Lower leg skin (tissue), 4 donors: Measurements from ENCODE around the gene ST3GAL4. TPM values are rescaled to one million over a fixed set of nuclear protein-coding genes. Genes with fewer than 3 reads are reported as not detected.
A peak's percentile ranks its signal among the peaks of the same experiment; 100 is the strongest.

Experiments
- DNase-seq, 2 donors: peaks; one replicate each; pipeline ENCODE4 v3.0.0-alpha.2; 2019; ENCODE audit warnings: low spot score in 2 of 2
- H3K4me3 ChIP-seq: fragments of 200-600 bp; sonication (generic); 2 replicates; pipeline ENCODE4 v1.5.1; 2017; ENCODE audit warnings: mild to moderate bottlenecking, low read depth; ENCODE audit not compliant: poor library complexity, severe bottlenecking
- CTCF ChIP-seq, 3 donors: fragments of 450-650 bp; IDR thresholded peaks; one replicate each; pipeline ENCODE4 v1.5.1; 2016; ENCODE audit warnings: antibody characterized with exemption in 3 of 3, mild to moderate bottlenecking in 3 of 3, moderate library complexity in 2 of 3
- POLR2A ChIP-seq, 2 donors: fragments of 450-650 bp; IDR thresholded peaks; one replicate each; pipeline ENCODE4 v1.6.1; 2016 to 2017; ENCODE audit warnings: antibody characterized with exemption in 2 of 2, mild to moderate bottlenecking in 1 of 2, moderate library complexity in 1 of 2
- WGBS, 2 donors: methylation state at CpG; one replicate each; pipeline ENCODE4 v1.1.5; 2018; 5-methylcytosine and 5-hydroxymethylcytosine counted together
- intact Hi-C: fragments of 100-400 bp; cut with DNase I; formaldehyde crosslinking; loops from one replicate; pipeline ENCODE4 v1.15.0; 2023; ENCODE audit warnings: low total_unique reads
- total RNA-seq, 4 donors: library from RNA; depleted of rRNA; stranded (reverse); fragments of >200 nt; gene quantifications; one replicate each; pipeline ENCODE4 v1.1.0, GENCODE V29; 2016

Gene ST3GAL4
- total RNA-seq, 4 donors from 2014 or later: 12.6 to 27.0 (median 17.1) TPM

- 48 to 68% methylated on average over 9 of the region's 9 CpGs for WGBS, 2 donors
- TF ChIP-seq CTCF (IDR thresholded peaks at IDR 0.05) (no peak), POLR2A (IDR thresholded peaks at IDR 0.05) (no peak)
- no peak overlapping the region for H3K4me3 ChIP-seq
- DNase-seq: no peak
- intact Hi-C loops: loop anchor here (2.0 kb wide), 1 partner anchor 45 kb away; no protein-coding TSS in a partner anchor
Measured at GRCh38 chr11:126438272-126438671, 82.8 kb downstream of the ST3GAL4 start.

GRCh38 chr11:126438691-126439090 lies 83.2 kb downstream of the ST3GAL4 start:
- TF ChIP-seq POLR2A (IDR thresholded peaks at IDR 0.05) (no peak), CTCF (IDR thresholded peaks at IDR 0.05) (no peak)
- no peak overlapping the region for H3K4me3 ChIP-seq
- WGBS, 2 donors: 42 to 61% methylated on average over 5 of the region's 5 CpGs
- intact Hi-C loops: loop anchor here (2.0 kb wide), 1 partner anchor 44 kb away; no protein-coding TSS in a partner anchor
- peak in 1 of 2 donors; percentile 84 for DNase-seq

GRCh38 chr11:126440276-126440675 lies 84.8 kb downstream of the ST3GAL4 start:
- 72 to 75% methylated on average over 18 to 22 of the region's 22 CpGs for WGBS, 2 donors
- no peak overlapping the region for H3K4me3 ChIP-seq
- no peak for TF ChIP-seq POLR2A (IDR thresholded peaks at IDR 0.05)
- no peak for TF ChIP-seq CTCF (IDR thresholded peaks at IDR 0.05)
- no peak for DNase-seq
- intact Hi-C loops: no loop called here

- intact Hi-C loops: no loop called here
- TF ChIP-seq POLR2A (IDR thresholded peaks at IDR 0.05) (no peak), CTCF (IDR thresholded peaks at IDR 0.05) (peak in 1 of 3 donors; percentile 92)
- WGBS, 2 donors: 23% methylated on average over 21 of the region's 21 CpGs
- DNase-seq: peak; percentile 70 to 95
- no peak overlapping the region for H3K4me3 ChIP-seq
Measured at GRCh38 chr11:126440792-126441514, 85.5 kb downstream of the ST3GAL4 start.

GRCh38 chr11:126443120-126443519 lies 87.6 kb downstream of the ST3GAL4 start:
- H3K4me3 ChIP-seq: no peak overlapping the region
- intact Hi-C loops: no loop called here
- no peak for DNase-seq
- 60 to 71% methylated on average over 13 of the region's 13 CpGs for WGBS, 2 donors
- TF ChIP-seq POLR2A (IDR thresholded peaks at IDR 0.05) (no peak), CTCF (IDR thresholded peaks at IDR 0.05) (no peak)
